Ishikawa (cell line): Measurements from ENCODE around the gene SEPHS1.
A peak's percentile ranks its signal among the peaks of the same experiment; 100 is the strongest.

Experiments used
- CEBPB ChIP-seq: IDR thresholded peaks from 2 replicates; pipeline ENCODE4 v1.6.1; 2012
- CREB1 ChIP-seq: IDR thresholded peaks from 2 replicates; pipeline ENCODE4 v1.6.1; 2012; ENCODE audit warnings: low read depth
- EGR1 ChIP-seq: IDR thresholded peaks from 2 replicates; pipeline ENCODE4 v1.6.1; 2012
- EP300 ChIP-seq: IDR thresholded peaks from 2 replicates; pipeline ENCODE4 v1.6.1; 2012; ENCODE audit warnings: borderline replicate concordance
- FOXM1 ChIP-seq: IDR thresholded peaks from 2 replicates; pipeline ENCODE4 v1.6.1; 2012; ENCODE audit warnings: low read depth, borderline replicate concordance
- NFIC ChIP-seq: IDR thresholded peaks from 2 replicates; pipeline ENCODE4 v1.6.1; 2012
- RAD21 ChIP-seq: IDR thresholded peaks from 2 replicates; pipeline ENCODE4 v1.6.1; 2012; ENCODE audit warnings: low read depth
- REST ChIP-seq: IDR thresholded peaks from 2 replicates; pipeline ENCODE4 v1.6.1; 2012; ENCODE audit warnings: low read depth, mild to moderate bottlenecking
- TAF1 ChIP-seq: IDR thresholded peaks from 2 replicates; pipeline ENCODE4 v1.6.1; 2012; ENCODE audit warnings: low read depth, mild to moderate bottlenecking
- TCF12 ChIP-seq: IDR thresholded peaks from 2 replicates; pipeline ENCODE4 v1.6.1; 2012; ENCODE audit warnings: low read depth
- TEAD4 ChIP-seq: IDR thresholded peaks from 2 replicates; pipeline ENCODE4 v1.6.1; 2012
- USF1 ChIP-seq: IDR thresholded peaks from 2 replicates; pipeline ENCODE4 v1.6.1; 2012
- YY1 ChIP-seq: IDR thresholded peaks from 2 replicates; pipeline ENCODE4 v1.6.1; 2012; ENCODE audit warnings: low read depth
- ZBTB7A ChIP-seq: IDR thresholded peaks from 2 replicates; pipeline ENCODE4 v1.6.1; 2012; ENCODE audit warnings: low read depth
- TF ChIP-seq, protein P1 (sequence below): IDR thresholded peaks from 2 replicates; pipeline ENCODE4 v1.6.1; 2012

SEPHS1 gene

GRCh38 chr10:13348216-13349017 is at the start of gene SEPHS1:
Gene SEPHS1 (minus strand): TSS chr10:13348293. CDS start chr10:13344950, 3,343 bp downstream.
- TF ChIP-seq ZBTB7A (peak; percentile 79; the same call in 1 of the 2 replicates), TEAD4 (no peak), CEBPB (peak; percentile 49; the same call in 1 of the 2 replicates), EGR1 (no peak; the same call in 1 of the 2 replicates), RAD21 (no peak), TCF12 (peak; percentile 68), TAF1 (peak; percentile 61), REST (peak; percentile 54), NFIC (peak; percentile 44; the same call in 1 of the 2 replicates), FOXM1 (peak; percentile 88), EP300 (peak; percentile 12; the same call in 1 of the 2 replicates), CREB1 (0 out of 2 replicates have a peak, but pooled peaks have one; percentile 14)
- TF ChIP-seq, protein P1, sequence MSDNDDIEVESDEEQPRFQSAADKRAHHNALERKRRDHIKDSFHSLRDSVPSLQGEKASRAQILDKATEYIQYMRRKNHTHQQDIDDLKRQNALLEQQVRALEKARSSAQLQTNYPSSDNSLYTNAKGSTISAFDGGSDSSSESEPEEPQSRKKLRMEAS = peak; percentile 61

GRCh38 chr10:13397052-13397451 is 49.0 kb upstream of the SEPHS1 start:
- TF ChIP-seq CEBPB (no peak), CREB1 (no peak), TEAD4 (no peak), YY1 (no peak), EP300 (no peak)

DNA sequence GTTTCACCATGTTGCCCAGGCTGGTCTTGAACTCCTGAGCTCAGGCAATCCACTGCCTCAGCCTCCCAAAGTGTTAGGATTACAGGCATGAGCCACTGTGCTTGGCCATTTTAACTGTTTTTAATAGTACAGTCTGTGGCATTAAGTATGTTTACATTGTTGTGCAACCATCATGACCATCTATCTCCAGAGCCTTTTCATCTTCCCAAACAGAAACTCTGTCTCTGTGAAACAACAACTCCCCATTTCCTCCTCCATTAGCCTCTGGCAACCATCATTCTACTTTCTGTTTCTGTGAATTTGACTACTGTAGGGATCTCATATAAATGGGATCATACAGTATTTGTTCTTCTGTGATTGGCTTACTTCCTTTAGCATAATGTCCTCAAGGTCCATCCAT is 48.3 kb upstream of the SEPHS1 start:
- TF ChIP-seq ZBTB7A (no peak), TEAD4 (no peak)
- TF ChIP-seq, protein P1 = no peak

DNA sequence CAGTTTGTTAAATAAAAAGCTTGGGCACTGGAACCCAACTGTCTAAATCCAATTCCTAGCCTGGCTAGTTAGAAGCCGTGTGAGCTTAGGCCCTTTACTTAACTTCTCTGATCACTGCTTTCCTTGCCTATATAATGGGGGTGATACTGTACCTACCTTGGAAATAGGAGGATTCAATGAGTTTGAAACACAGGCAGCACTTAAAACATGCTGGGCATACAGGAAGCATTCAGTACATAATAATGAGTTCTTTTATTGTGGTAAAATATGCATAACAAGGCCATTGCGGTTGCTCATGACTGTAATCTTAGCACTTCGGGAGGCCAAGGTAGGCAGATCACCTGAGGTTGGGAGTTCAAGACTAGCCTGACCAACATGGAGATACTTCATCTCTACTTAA is 47.4 kb upstream of the SEPHS1 start:
- TF ChIP-seq USF1 = no peak
- TF ChIP-seq TEAD4 = no peak
- TF ChIP-seq YY1 = no peak
- TF ChIP-seq NFIC = no peak
- no peak for TF ChIP-seq ZBTB7A
- TF ChIP-seq EGR1 = no peak
- no peak for TF ChIP-seq REST
- TF ChIP-seq EP300 = no peak
- TF ChIP-seq, protein P1 = no peak
- TF ChIP-seq TAF1 = no peak
- TF ChIP-seq RAD21 = no peak
- TF ChIP-seq CREB1 = no peak

DNA sequence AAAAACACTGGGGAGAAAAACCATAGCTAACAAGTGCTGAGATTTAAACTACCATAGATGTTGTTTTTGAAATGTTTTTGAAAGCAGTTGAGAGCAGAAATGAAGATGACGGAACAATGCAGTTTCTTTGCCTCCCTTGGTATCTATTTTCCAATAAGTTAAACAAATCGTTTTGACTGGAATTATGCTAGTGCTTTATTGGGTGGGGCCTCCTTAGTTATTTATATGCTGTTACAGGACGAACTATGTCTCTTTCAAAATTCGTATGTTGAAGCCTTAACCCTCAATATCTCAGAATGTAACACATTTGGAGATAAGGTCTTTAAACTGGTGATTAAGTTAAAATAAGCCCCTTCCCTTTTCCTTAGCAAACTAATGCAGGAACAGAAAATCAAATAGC is 45.5 kb upstream of the SEPHS1 start:
- TF ChIP-seq ZBTB7A (no peak), USF1 (no peak), CEBPB (no peak), TAF1 (no peak), YY1 (no peak), NFIC (no peak), FOXM1 (no peak), EGR1 (no peak)

DNA sequence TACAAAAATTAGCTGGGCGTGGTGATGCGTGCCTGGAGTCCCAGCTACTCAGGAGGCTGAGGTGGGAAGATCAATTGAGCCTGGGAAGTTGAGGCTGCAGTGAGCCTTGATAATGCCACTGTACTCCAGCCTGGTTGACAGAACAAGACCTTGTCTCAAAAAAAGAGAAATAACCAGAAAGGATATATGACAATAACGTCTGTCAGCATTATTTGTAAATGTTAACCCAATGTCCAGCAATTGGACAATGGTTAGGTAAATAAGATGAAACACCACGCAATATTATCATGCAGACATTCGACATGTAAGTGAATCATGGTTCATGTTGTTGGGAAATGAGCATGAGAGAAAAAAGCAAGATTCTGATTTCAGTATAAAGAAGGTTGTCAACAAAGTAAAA is 44.6 kb upstream of the SEPHS1 start:
- TF ChIP-seq CEBPB = no peak
- no peak for TF ChIP-seq NFIC
- no peak for TF ChIP-seq REST
- TF ChIP-seq TCF12 = no peak
- no peak for TF ChIP-seq ZBTB7A
- no peak for TF ChIP-seq TAF1
- TF ChIP-seq EGR1 = no peak
- no peak for TF ChIP-seq YY1
- no peak for TF ChIP-seq TEAD4
- no peak for TF ChIP-seq EP300
- TF ChIP-seq, protein P1 = no peak
